ENCODE data around the gene ARHGEF33. TPM values are rescaled to one million over a fixed set of nuclear protein-coding genes. Genes with fewer than 3 reads are reported as not detected.

The ARHGEF33 gene
- total and polyA plus RNA-seq, 2 of the 8 experiments (the other 6 are each of a cell fraction or from before 2014, with no cell fraction given): 0.09 to 0.95 TPM

DNA sequence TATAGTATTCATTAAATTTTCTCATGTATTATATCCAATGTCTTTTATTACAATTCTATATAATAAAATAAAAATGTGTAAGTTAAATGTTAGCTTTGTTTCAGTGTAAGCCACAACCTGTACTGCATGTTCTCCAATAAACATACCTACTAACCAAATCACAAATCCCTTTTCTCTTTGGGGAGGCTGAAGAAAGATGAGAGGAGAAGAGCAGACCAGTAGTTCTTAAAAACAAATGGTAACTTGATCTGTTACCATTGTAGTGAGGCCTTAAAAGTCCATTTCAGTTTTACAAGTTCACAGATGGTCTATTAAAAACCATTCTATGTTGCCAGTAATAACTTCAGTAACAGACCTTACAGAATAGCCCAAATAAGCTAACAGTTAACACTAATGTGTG lies 130.7 kb downstream of the ARHGEF33 start:
- Histone ChIP-seq H3K23me2 (ENCODE audit: low read depth, low read length) (no peaks in the 10 kb centered on the region), H3K79me1 (ENCODE audit: low read depth, low read length) (no peaks in the 10 kb centered on the region), H2BK12ac (ENCODE audit: low read depth, low read length) (no peak overlapping the region), H2BK15ac (ENCODE audit: low read length) (no peak overlapping the region), H3K4me1 (replicated peaks in 1 of 4; ENCODE audit: control insufficient read depth in 3 of 4, insufficient read depth in 4 of 4, low read length in 3 of 4) (peaks cover 0 to 4% (median under 1%) of the 10 kb centered on the region in 4 experiments; a peak in 2 of 7 replicates), H3K4me2 (ENCODE audit: insufficient read depth in 1 of 2, low read depth in 2 of 2, low read length in 2 of 2) (no peak overlapping the region), H2BK20ac (ENCODE audit: low read length) (no peak overlapping the region), H3K9me3 (ENCODE audit: insufficient read depth in 2 of 2, low read depth in 1 of 2, low read length in 1 of 2) (no peaks in the 10 kb centered on the region), H4K20me1 (replicated peaks in 1 of 2; ENCODE audit: control insufficient read depth in 1 of 2, insufficient read depth in 2 of 2, low read length in 2 of 2) (no peaks in the 10 kb centered on the region), H4K91ac (replicated peaks; ENCODE audit: insufficient read length, low read length) (no peak overlapping the region), H3K9ac (replicated peaks in 1 of 4; ENCODE audit: extremely low read depth in 1 of 4, low read depth in 3 of 4, low read length in 3 of 4) (no peak overlapping the region), H3K4ac (replicated peaks; ENCODE audit: insufficient read length, low read depth, low read length) (no peak overlapping the region), H2BK5ac (ENCODE audit: low read depth, low read length) (no peak overlapping the region), H3K27ac (ENCODE audit: low read depth, low read length) (no peak overlapping the region), H3K23ac (ENCODE audit: insufficient read length) (no peak overlapping the region), H3K56ac (replicated peaks; ENCODE audit: insufficient read length, low read depth, low read length) (no peak overlapping the region), H2BK120ac (replicated peaks; ENCODE audit: low read depth, low read length) (no peak overlapping the region), H3K18ac (ENCODE audit: extremely low read depth, low read length) (no peak overlapping the region), H3K14ac (ENCODE audit: insufficient read length) (no peak overlapping the region), H3K4me3 (ENCODE audit: extremely low read depth in 1 of 4, insufficient read depth in 2 of 4, low read depth in 3 of 4, low read length in 4 of 4) (no peak overlapping the region), H3K36me3 (ENCODE audit: control insufficient read depth in 2 of 4, insufficient read depth in 4 of 4, low read length in 3 of 4) (no peaks in the 10 kb centered on the region; a peak in 2 of 8 replicates), H3K79me2 (ENCODE audit: control insufficient read depth in 1 of 2, insufficient read depth in 2 of 2, low read length in 2 of 2) (no peaks in the 10 kb centered on the region), H4K5ac (ENCODE audit: insufficient read length, low read depth, low read length) (no peak overlapping the region), H3K27me3 (replicated peaks in 1 of 4; ENCODE audit: control insufficient read depth in 3 of 4, extremely low read depth in 1 of 4, insufficient read depth in 3 of 4, low read length in 3 of 4) (no peaks in the 10 kb centered on the region), H2AK5ac (ENCODE audit: low read depth, low read length) (no peak overlapping the region), H2AFZ (ENCODE audit: low read length) (no peak overlapping the region), H4K8ac (ENCODE audit: extremely low read depth, insufficient read depth, low read length) (no peak overlapping the region)
- ChIA-PET POLR2A (ENCODE audit: partially characterized antibody) (interaction anchor here (0.9 to 2.2 kb wide), 3 partner anchors 8 to 269 kb away, joined by 3 to 6 read pairs (median 3); partner anchors contain the start of gene SRSF7), CTCF (ENCODE audit: partially characterized antibody) (interaction anchor here (1.0 to 1.5 kb wide), 4 partner anchors 12 to 73 kb away, joined by 3 to 5 read pairs (median 4); no protein-coding TSS in a partner anchor)
- DNase-seq (ENCODE audit: low read depth in 1 of 2, low spot score in 2 of 2): no peak
- TF ChIP-seq, protein P1, sequence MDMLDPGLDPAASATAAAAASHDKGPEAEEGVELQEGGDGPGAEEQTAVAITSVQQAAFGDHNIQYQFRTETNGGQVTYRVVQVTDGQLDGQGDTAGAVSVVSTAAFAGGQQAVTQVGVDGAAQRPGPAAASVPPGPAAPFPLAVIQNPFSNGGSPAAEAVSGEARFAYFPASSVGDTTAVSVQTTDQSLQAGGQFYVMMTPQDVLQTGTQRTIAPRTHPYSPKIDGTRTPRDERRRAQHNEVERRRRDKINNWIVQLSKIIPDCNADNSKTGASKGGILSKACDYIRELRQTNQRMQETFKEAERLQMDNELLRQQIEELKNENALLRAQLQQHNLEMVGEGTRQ (IDR thresholded peaks at IDR 0.05; ENCODE audit: low read length): no peak
- TF ChIP-seq SIX5 (IDR thresholded peaks at IDR 0.05; ENCODE audit: low read depth, low read length): no peak
- TF ChIP-seq CBX8 (IDR thresholded peaks at IDR 0.05; ENCODE audit: borderline replicate concordance, low read depth, low read length): no peak
- no peak for FAIRE-seq
